ENCODE data around the gene ALPP.
"Not testable (repeated sequence)": the region's sequence is repeated elsewhere in the genome, so short reads cannot be mapped to it uniquely, and the experiment has no call there.

The ALPP gene

GRCh38 chr2:232378735-232379151, at the start of gene ALPP:
Gene ALPP, plus strand, starts transcription at chr2:232378751. Its CDS starts 52 bp downstream, at chr2:232378803.
- DNase-seq (ENCODE audit: low spot score), result not testable (repeated sequence)

DNA sequence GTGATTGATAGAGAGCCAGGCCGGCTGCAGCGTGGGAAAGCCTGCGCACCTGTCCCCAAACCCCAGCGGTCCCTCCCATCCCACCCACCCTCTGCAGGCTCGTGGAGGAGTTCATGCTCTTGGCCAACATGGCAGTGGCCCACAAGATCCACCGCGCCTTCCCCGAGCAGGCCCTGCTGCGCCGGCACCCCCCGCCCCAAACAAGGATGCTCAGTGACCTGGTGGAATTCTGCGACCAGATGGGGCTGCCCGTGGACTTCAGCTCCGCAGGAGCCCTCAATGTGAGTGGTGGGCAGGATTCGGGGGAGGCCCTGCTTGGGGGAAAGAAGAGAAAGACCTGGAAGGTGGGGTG, 48.9 kb upstream of the ALPP start:
- DNase-seq (ENCODE audit: low spot score), result no peak

GRCh38 chr2:232330068-232330999, 48.2 kb upstream of the ALPP start:
- no peak for DNase-seq (ENCODE audit: low spot score)

- not testable (repeated sequence) for DNase-seq (ENCODE audit: low spot score)
Observed at GRCh38 chr2:232331061-232331460, 47.5 kb upstream of the ALPP start.

DNA sequence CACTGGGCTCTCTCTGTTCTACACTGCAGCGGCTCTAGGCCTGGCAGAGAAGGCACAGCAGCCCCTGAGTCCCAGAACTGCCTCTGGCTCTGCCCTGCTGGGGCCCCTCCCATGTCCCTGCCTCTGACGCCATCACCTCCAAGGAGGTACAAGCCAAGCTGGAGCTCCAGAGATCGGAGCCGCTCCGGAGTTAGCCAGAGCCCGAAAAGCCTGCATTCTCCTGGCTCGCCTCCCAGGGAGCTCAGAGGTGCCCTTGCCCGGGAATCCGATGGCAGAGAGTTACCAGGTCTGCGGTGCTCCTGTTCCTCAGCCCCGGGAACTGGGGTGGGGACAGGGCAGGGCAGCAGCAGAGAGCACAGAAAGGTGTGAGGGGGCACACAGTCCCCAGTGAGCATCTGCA, 46.9 kb upstream of the ALPP start:
- not testable (repeated sequence) for DNase-seq (ENCODE audit: low spot score)

DNA sequence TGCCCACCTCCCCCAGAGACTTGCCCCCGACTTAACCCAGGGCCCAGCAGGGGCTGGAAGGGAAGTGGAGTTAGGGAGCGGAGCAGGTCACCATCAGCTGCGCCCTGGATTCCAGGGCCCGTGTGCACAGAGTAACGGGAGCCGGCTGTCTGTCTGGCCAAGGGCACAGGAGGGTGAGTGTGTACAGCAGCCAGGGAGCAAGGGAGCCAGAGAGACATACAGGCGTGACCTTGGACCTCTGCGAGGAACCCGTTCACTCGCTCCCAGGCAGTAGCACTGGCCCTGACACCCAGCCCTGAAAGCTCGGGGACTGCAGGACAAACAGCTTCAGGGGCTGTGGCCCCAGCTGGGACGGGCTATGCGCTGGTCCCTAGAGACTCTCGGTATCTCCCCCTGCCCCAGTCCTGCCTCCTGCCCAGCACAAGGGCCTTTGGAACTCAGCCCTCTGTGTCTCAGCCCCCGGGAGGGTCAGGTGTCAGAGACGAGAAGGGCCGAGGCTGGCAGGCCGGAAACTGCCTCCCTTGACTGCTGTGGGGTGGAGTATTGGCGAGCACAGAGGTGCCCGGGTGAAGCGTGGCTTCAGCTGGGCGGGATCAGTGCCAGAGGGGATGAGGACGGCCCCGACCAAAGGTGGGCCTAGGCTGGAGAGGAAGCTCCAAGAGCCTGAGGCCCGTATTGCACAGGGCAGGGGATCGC, 46.2 kb upstream of the ALPP start:
- DNase-seq (ENCODE audit: low spot score), result not testable (repeated sequence)

- no peak for DNase-seq (ENCODE audit: low spot score)
Observed at GRCh38 chr2:232332940-232333259, 45.7 kb upstream of the ALPP start.

DNA sequence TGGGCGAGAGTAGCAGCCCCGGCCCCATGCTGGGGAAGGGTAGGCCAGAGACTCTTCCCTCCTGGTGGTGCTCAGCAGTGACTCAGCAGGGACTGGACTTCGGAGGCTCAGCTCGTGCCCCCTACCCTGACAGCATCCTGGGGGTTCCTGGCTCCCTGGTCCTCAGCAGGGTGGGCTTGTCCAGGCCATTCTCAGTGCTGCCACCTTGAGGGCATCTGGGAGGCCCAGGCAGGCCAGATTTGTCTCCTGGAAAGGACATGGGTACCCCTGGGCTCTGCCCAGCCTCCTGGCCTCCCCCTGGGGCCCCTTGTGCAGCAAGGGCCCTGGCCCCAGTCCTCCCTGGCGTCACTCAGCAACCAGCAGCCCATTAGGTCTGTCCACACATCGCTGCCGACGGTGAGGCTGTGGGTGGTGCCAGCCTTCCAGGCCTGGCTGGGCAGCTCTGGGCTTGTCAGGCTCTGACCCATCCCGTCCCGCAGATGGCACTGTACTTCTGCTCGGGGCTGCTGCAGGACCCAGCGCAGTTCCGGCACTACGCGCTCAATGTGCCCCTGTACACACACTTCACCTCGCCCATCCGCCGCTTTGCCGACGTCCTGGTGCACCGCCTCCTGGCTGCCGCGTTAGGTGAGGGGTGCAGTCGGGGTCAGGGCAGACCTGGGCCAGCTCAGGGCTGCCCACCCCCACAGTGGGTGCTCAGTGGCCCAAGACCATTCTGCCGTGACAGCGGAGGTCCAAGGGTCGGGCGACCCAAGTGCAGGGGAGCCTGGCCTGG, 45.0 kb upstream of the ALPP start:
- DNase-seq (ENCODE audit: low spot score), result peak; percentile 54

- not testable (repeated sequence) for DNase-seq (ENCODE audit: low spot score)
Observed at GRCh38 chr2:232334136-232334884, 44.2 kb upstream of the ALPP start.

- not testable (repeated sequence) for DNase-seq (ENCODE audit: low spot score)
Observed at GRCh38 chr2:232334885-232335205, 43.7 kb upstream of the ALPP start.

- not testable (repeated sequence) for DNase-seq (ENCODE audit: low spot score)
Observed at GRCh38 chr2:232335206-232335858, 43.2 kb upstream of the ALPP start.

- DNase-seq (ENCODE audit: low spot score), result no peak
Observed at GRCh38 chr2:232335859-232336215, 42.7 kb upstream of the ALPP start.

- DNase-seq (ENCODE audit: low spot score), result no peak
Observed at GRCh38 chr2:232336241-232336736, 42.3 kb upstream of the ALPP start.

DNA sequence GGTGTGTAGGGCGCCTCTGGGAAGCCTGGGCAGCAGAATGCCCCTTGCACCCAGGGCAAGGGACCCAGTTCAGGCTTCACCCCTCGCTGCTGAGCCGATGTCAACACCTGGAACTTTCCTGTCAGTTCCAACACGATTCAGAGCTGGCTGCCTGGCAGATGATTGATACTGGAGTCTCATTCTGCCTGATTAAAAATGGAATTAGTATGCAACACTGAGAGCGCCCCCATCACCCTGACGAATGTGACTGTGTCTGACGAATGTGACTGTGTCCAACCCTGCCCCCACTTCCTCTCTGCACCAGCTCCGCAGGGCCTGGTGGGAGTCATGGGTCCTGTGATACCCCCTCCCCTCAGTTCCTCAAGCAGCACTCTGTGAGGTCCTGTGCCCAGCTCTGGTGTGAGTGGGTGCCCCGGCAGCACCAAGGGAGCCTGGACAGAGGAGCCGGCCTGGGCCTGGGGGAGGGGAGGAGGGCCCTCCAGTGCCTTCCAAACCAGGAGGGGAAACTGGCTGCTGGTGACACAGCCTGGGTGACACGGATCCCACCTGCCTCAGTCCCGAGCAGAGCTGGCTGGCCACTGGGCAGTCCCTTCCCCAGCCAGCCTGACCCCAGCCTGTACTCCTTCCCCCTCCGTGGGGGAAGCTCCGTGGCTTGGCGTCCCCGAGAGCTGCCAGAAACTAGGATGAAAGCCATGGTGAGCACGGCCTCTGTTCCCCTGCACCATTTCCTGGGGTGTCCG, 41.4 kb upstream of the ALPP start:
- no peak for DNase-seq (ENCODE audit: low spot score)

- DNase-seq (ENCODE audit: low spot score), result not testable (repeated sequence)
Observed at GRCh38 chr2:232338094-232338758, 40.3 kb upstream of the ALPP start.

- DNase-seq (ENCODE audit: low spot score), result no peak
Observed at GRCh38 chr2:232338759-232339106, 39.8 kb upstream of the ALPP start.

GRCh38 chr2:232339121-232340081, 39.1 kb upstream of the ALPP start:
- DNase-seq (ENCODE audit: low spot score), result no peak

DNA sequence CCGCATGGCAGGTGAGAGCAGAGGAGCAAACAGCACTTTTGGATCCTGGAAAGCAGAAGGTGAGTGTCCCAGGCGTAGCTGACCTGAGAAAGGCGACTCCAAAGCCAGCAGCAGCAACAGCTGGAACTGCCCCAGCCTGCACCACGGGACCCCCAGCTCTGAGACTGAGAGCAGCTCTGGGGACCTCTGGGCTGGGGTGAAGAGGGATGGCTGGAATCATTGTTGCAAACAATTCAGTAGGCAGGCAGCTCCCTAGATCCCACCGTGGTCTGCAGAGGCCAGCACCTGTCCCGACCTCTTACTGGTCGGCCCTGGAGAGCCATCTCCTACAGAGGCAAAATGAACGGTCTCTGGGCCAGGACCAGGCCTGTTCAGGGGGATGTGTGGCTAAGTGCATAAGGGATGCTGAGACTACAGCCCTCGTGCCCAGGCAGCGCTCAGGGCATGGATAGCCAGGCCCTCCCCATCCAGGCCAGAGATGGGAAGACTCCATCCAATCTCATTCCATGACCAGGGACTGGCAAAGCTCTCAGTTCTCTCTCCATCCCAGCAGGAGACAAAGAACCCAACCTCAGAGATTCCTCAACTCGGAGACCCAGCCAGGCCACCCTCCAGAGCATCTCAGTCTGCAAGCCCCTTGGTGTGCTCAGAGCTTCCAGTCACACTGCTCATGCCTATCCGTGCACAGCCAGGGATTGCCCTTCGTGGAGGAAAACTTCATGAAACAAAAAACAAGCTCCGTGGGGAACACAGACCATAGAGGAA, 38.2 kb upstream of the ALPP start:
- DNase-seq (ENCODE audit: low spot score), result no peak
